PC-3 (cell line): Measurements from ENCODE around the gene ITGB1BP1. TPM values are rescaled to one million over a fixed set of nuclear protein-coding genes. Genes with fewer than 3 reads are reported as not detected.

Experiments used
- ATAC-seq: fragments of 200-7000 bp; cut with Tn5 transposase; 2 replicates; pipeline ENCODE4 v1.9.1; 2020; ENCODE audit warnings: mild to moderate bottlenecking, moderate library complexity
- BruUV-seq: library from RNA; stranded (reverse); fragments of 400-500 nt; replicated peaks from 2 replicates; lab custom pipeline; 2021; lab: Mats Ljungman, UMichigan
- CTCF ChIA-PET: fragments of 300-600 bp; sonication (Branson Sonifier 250); formaldehyde crosslinking; loops from one replicate; lab custom pipeline; 2022; ENCODE audit warnings: antibody characterized with exemption; lab: Charles Lee
- POLR2A ChIA-PET: fragments of 300-600 bp; sonication (Branson Sonifier 250); formaldehyde crosslinking; loops from one replicate; lab custom pipeline; 2022; ENCODE audit warnings: antibody characterized with exemption; ENCODE audit not compliant: unreplicated experiment; lab: Charles Lee
- DNase-seq: peaks from one replicate; pipeline ENCODE4 v3.0.0-alpha.2; 2015
- H2AFZ ChIP-seq: fragments of 300-600 bp; sonication (generic); 2 replicates; pipeline ENCODE4 v1.6.0; 2016; ENCODE audit warnings: antibody characterized with exemption, low read length
- H3F3A ChIP-seq: fragments of 300-600 bp; sonication (generic); one replicate; pipeline ENCODE4 v1.6.0; 2017; ENCODE audit warnings: antibody characterized with exemption, low read length, control low read depth, mild to moderate bottlenecking; ENCODE audit not compliant: unreplicated experiment
- H3K27ac ChIP-seq: fragments of 300-600 bp; sonication (generic); 2 replicates; pipeline ENCODE4 v1.5.1; 2016; ENCODE audit warnings: mild to moderate bottlenecking, low read length
- H3K27me3 ChIP-seq: fragments of 300-600 bp; sonication (generic); 2 replicates; pipeline ENCODE4 v1.6.1; 2016; ENCODE audit warnings: low read length, mixed read lengths
- H3K36me3 ChIP-seq: fragments of 300-600 bp; sonication (generic); 2 replicates; pipeline ENCODE4 v1.6.1; 2016; ENCODE audit warnings: low read depth, mixed run types, low read length, mixed read lengths
- H3K4me1 ChIP-seq: fragments of 300-600 bp; sonication (generic); 2 replicates; pipeline ENCODE4 v1.5.1; 2016; ENCODE audit warnings: low read length; ENCODE audit not compliant: insufficient read depth
- H3K4me2 ChIP-seq: fragments of 300-600 bp; sonication (generic); 2 replicates; pipeline ENCODE4 v1.6.0; 2016; ENCODE audit warnings: low read length
- H3K4me3 ChIP-seq: fragments of 300-600 bp; sonication (generic); 2 replicates; pipeline ENCODE4 v1.5.1; 2016; ENCODE audit warnings: mild to moderate bottlenecking, low read length, mixed read lengths
- H3K79me2 ChIP-seq: fragments of 300-600 bp; sonication (generic); 2 replicates; pipeline ENCODE4 v1.6.1; 2017; ENCODE audit warnings: low read length, mixed read lengths
- H3K9ac ChIP-seq: fragments of 300-600 bp; sonication (generic); 2 replicates; pipeline ENCODE4 v1.6.0; 2016; ENCODE audit warnings: mild to moderate bottlenecking, low read length
- H3K9me2 ChIP-seq: fragments of 300-600 bp; sonication (generic); replicated peaks from 2 replicates; pipeline ENCODE4 v1.6.1; 2016; ENCODE audit warnings: mixed run types, low read length, mixed read lengths
- H3K9me3 ChIP-seq: fragments of 300-600 bp; sonication (generic); 2 replicates; pipeline ENCODE4 v1.6.1; 2016; ENCODE audit warnings: low read length, mixed read lengths
- H4K20me1 ChIP-seq: fragments of 300-600 bp; sonication (generic); 2 replicates; pipeline ENCODE4 v1.6.1; 2016; ENCODE audit warnings: low read length, mixed read lengths
- EZH2 ChIP-seq: fragments of 300-600 bp; sonication (generic); IDR thresholded peaks from one replicate; pipeline ENCODE4 v1.6.1; 2017; ENCODE audit warnings: antibody characterized with exemption, mild to moderate bottlenecking, low read length; ENCODE audit not compliant: unreplicated experiment
- EZH2phosphoT487 ChIP-seq: fragments of 300-600 bp; sonication (generic); IDR thresholded peaks from 2 replicates; pipeline ENCODE4 v1.6.1; 2018; ENCODE audit warnings: mild to moderate bottlenecking, antibody characterized with exemption, low read length, borderline replicate concordance
- intact Hi-C: fragments of 100-400 bp; cut with micrococcal nuclease; formaldehyde crosslinking; loops from 2 replicates; pipeline ENCODE4 v1.9.0; 2023
- total RNA-seq: library from RNA; depleted of rRNA; stranded (reverse); fragments of >200 nt; gene quantifications from 2 replicates; pipeline ENCODE4 v1.2.3, GENCODE V29; 2014
- TF ChIP-seq, protein P1 (sequence below): fragments of 300-600 bp; sonication (generic); conservative IDR thresholded peaks from 2 replicates; pipeline ENCODE4 v1.5.1; 2017; ENCODE audit warnings: antibody characterized with exemption, low read depth, mild to moderate bottlenecking, low read length

Gene ITGB1BP1
- total RNA-seq, 1 experiment from 2014 or later: 77.6 TPM

DNA sequence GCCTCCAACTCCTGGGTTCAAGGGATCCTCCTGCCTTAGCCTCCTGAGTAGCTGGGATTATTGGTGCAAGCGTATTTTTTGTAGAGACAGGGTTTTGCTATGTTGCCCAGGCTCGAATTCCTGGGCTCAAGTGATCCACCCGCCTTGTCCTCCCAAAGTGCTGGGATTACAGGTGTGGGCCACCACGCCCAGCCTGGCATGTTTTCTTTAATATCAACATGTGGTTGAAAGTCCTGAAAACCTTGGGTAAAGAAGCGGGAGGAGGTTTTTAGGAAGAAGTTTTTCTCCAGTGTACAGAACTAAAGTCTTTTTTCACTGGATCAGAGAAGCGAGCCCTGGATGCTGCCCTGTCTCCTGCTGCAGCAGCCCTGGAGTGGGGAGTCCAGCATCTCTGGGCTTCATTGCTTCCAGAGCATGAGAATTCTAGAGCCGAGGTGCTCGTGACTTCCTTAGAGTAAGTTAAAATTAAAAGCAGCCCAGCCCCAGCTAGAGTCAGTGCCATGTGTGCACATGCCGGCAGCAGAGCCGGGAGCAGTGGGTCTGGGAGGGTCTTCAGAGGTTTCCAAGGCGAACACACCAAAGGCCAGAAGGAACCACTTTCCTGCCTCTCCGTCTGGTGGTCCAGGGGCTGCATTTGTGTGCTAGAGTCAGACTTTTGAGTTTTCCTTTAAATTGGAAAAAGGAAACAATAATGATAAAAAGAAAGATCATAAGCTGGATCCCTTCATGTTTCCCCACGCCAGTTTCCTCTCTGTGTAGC is 31.2 kb downstream of the ITGB1BP1 start:
- CTCF ChIA-PET: no interaction called here
- Histone ChIP-seq H3K27ac (no peak overlapping the region), H3K36me3 (peaks cover 47% of the 10 kb centered on the region), H2AFZ (no peak overlapping the region), H3K9me2 (no peaks in the 10 kb centered on the region), H3K27me3 (no peaks in the 10 kb centered on the region), H3K9me3 (no peaks in the 10 kb centered on the region), H3K4me1 (peaks cover 7% of the 10 kb centered on the region), H3K4me3 (no peak overlapping the region), H3K9ac (no peak overlapping the region), H4K20me1 (no peaks in the 10 kb centered on the region), H3K4me2 (no peak overlapping the region), H3F3A (no peaks in the 10 kb centered on the region), H3K79me2 (no peaks in the 10 kb centered on the region)
- DNase-seq: no peak
- intact Hi-C loops: no loop called here
- POLR2A ChIA-PET: no interaction called here
- ATAC-seq: no peak
- TF ChIP-seq EZH2: no peak
- TF ChIP-seq, protein P1, sequence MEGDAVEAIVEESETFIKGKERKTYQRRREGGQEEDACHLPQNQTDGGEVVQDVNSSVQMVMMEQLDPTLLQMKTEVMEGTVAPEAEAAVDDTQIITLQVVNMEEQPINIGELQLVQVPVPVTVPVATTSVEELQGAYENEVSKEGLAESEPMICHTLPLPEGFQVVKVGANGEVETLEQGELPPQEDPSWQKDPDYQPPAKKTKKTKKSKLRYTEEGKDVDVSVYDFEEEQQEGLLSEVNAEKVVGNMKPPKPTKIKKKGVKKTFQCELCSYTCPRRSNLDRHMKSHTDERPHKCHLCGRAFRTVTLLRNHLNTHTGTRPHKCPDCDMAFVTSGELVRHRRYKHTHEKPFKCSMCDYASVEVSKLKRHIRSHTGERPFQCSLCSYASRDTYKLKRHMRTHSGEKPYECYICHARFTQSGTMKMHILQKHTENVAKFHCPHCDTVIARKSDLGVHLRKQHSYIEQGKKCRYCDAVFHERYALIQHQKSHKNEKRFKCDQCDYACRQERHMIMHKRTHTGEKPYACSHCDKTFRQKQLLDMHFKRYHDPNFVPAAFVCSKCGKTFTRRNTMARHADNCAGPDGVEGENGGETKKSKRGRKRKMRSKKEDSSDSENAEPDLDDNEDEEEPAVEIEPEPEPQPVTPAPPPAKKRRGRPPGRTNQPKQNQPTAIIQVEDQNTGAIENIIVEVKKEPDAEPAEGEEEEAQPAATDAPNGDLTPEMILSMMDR: no peak
- TF ChIP-seq EZH2phosphoT487: no peak
- no TSS peak for BruUV-seq

- H3K4me2 ChIP-seq: no peak overlapping the region
- ATAC-seq (no peak), DNase-seq (no peak)
- H3K79me2 ChIP-seq: no peaks in the 10 kb centered on the region
- H3K27me3 ChIP-seq: no peaks in the 10 kb centered on the region
- H3K4me1 ChIP-seq: peaks cover 14% of the 10 kb centered on the region
- peaks cover under 1% of the 10 kb centered on the region for H3F3A ChIP-seq
- TF ChIP-seq EZH2phosphoT487: no peak
- TF ChIP-seq, protein P1: no peak
- no peak for TF ChIP-seq EZH2
- ChIA-PET CTCF (no interaction called here), POLR2A (no interaction called here)
- H2AFZ ChIP-seq: no peak overlapping the region
- BruUV-seq: no TSS peak
- H4K20me1 ChIP-seq: no peaks in the 10 kb centered on the region
- intact Hi-C loops: no loop called here
- no peaks in the 10 kb centered on the region for H3K9me3 ChIP-seq
- no peaks in the 10 kb centered on the region for H3K9me2 ChIP-seq
- H3K4me3 ChIP-seq: no peak overlapping the region
- no peak overlapping the region for H3K27ac ChIP-seq
- no peak overlapping the region for H3K9ac ChIP-seq
- H3K36me3 ChIP-seq: peaks cover 43% of the 10 kb centered on the region
Observed at GRCh38 chr2:9390991-9391390, 32.3 kb downstream of the ITGB1BP1 start.

- H3K27ac ChIP-seq: no peak overlapping the region
- no TSS peak for BruUV-seq
- DNase-seq (no peak), ATAC-seq (no peak)
- ChIA-PET CTCF (no interaction called here), POLR2A (no interaction called here)
- peaks cover 48% of the 10 kb centered on the region for H3K36me3 ChIP-seq
- no peak overlapping the region for H2AFZ ChIP-seq
- no peaks in the 10 kb centered on the region for H3K9me2 ChIP-seq
- no peak overlapping the region for H3K4me3 ChIP-seq
- TF ChIP-seq EZH2phosphoT487 (no peak), EZH2 (no peak)
- TF ChIP-seq, protein P1: no peak
- no peaks in the 10 kb centered on the region for H3K9me3 ChIP-seq
- H4K20me1 ChIP-seq: no peaks in the 10 kb centered on the region
- H3F3A ChIP-seq: peaks cover 6% of the 10 kb centered on the region
- no peak overlapping the region for H3K4me2 ChIP-seq
- intact Hi-C loops: no loop called here
- no peaks in the 10 kb centered on the region for H3K27me3 ChIP-seq
- H3K9ac ChIP-seq: no peak overlapping the region
- H3K4me1 ChIP-seq: peaks cover 21% of the 10 kb centered on the region
- H3K79me2 ChIP-seq: no peaks in the 10 kb centered on the region
Observed at GRCh38 chr2:9390151-9390850, 33.0 kb downstream of the ITGB1BP1 start.
